Subcutaneous adipose tissue (tissue), 4 donors: ENCODE measurements around the gene ADGRG3. TPM values are rescaled to one million over a fixed set of nuclear protein-coding genes. Genes with fewer than 3 reads are reported as not detected.

Experiments used
- total RNA-seq, 4 donors: library from RNA; depleted of rRNA; stranded (reverse); fragments of >200 nt; gene quantifications; one replicate each; pipeline ENCODE4 v1.1.0, GENCODE V29; 2016
- TF ChIP-seq, protein P1 (sequence below): fragments of 450-650 bp; IDR thresholded peaks from one replicate; pipeline ENCODE4 v1.5.1; 2016; ENCODE audit warnings: low read depth, mild to moderate bottlenecking, control low read depth, antibody characterized with exemption, moderate library complexity

The ADGRG3 gene
- total RNA-seq, 4 donors from 2014 or later = 0.44 to 4.0 (median 2.1) TPM; not detected in 1

DNA sequence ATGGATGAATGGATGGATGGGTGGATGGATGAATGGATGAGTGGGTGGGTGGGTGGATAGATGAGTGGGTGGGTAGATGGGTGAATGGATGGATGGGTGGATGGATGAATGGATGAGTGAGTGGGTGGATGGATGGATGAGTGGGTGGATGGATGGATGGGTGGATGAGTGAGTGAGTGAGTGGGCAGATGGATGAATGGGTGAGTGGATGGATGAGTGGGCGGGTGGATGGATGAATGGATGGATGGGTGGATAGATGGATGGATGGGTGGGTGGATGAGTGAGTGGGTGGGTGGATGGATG lies 61.0 kb downstream of the ADGRG3 start:
- TF ChIP-seq, protein P1, sequence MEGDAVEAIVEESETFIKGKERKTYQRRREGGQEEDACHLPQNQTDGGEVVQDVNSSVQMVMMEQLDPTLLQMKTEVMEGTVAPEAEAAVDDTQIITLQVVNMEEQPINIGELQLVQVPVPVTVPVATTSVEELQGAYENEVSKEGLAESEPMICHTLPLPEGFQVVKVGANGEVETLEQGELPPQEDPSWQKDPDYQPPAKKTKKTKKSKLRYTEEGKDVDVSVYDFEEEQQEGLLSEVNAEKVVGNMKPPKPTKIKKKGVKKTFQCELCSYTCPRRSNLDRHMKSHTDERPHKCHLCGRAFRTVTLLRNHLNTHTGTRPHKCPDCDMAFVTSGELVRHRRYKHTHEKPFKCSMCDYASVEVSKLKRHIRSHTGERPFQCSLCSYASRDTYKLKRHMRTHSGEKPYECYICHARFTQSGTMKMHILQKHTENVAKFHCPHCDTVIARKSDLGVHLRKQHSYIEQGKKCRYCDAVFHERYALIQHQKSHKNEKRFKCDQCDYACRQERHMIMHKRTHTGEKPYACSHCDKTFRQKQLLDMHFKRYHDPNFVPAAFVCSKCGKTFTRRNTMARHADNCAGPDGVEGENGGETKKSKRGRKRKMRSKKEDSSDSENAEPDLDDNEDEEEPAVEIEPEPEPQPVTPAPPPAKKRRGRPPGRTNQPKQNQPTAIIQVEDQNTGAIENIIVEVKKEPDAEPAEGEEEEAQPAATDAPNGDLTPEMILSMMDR = no peak

DNA sequence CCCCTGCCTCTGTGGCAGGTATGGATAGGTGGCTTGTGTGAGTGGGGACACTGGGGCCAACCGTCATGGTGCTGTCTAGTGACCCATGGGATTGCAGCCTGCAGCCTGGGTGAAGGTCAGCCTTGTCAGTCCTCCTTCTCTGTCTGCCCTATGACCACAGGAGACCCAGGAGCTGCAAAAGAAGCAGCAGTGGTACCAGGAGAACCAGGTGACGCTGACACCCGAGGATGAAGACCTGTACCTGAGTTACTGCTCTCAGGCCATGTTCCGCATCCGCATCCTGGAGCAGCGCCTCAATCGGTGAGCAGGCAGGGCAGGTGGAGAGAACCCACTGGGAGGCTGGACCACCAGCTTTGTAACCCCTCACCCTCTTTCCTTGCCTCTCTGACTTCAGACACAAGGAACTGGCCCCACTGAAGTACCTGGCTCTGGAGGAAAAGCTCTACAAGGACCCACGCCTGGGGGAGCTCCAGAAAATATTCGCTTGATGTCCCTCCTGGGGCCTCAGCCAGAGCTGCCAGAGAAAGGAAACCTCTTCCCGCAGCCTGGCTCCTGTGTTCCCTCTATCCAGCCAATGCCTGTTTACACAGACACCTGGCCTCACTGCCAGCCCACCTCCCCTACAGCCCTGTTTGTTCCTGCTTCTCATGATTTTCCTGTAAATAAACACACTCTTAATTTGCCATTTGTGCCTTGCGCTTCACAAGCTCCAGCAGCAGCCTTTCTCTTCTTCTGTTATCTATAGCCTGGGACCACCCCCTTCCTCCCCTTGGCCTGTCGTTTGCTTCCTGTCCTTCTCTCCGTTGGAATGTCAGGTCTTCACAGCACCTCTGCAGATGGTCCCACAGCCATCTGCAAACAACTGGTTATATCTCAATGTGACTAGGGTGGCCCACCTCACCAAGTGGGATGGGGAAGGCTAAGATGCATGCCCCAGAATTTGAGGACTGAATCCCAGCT lies 62.9 kb downstream of the ADGRG3 start:
- TF ChIP-seq, protein P1 = no peak

DNA sequence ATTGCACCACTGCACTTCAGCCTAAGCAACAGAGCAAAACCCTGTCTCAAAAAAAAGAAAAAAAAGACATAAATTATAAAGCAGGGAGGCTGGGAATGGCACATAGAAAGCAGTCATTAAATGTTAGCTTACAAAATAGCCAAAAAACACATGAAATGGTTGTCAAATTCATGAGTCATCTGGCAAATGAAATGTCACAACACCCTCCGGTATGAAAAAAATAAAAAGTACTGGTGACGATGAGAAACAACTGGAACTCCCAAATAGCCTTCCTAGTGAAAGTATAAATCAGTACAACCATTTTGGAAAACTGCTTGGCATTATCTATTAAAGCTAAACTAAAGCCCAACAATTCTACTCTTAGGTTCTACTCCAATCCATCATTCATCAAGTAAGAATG lies 63.9 kb downstream of the ADGRG3 start:
- TF ChIP-seq, protein P1 = no peak

DNA sequence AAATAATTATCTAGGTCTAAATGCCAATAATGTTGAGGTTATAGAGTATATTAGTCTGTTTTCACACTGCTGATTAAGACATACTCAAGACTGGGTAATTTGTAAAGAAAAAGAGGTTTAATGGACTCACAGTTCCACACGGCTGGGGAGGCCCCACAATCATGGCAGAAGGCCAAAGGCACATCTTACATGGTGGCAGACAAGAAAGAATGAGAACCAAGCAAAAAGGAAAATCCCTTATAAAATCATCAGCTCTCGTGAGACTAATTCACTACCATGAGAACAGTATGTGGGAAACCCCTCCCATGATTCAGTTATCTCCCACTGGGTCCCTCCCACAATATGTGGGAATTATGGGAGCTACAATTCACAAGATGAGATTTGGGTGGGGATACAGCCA lies 64.6 kb downstream of the ADGRG3 start:
- TF ChIP-seq, protein P1 = no peak

DNA sequence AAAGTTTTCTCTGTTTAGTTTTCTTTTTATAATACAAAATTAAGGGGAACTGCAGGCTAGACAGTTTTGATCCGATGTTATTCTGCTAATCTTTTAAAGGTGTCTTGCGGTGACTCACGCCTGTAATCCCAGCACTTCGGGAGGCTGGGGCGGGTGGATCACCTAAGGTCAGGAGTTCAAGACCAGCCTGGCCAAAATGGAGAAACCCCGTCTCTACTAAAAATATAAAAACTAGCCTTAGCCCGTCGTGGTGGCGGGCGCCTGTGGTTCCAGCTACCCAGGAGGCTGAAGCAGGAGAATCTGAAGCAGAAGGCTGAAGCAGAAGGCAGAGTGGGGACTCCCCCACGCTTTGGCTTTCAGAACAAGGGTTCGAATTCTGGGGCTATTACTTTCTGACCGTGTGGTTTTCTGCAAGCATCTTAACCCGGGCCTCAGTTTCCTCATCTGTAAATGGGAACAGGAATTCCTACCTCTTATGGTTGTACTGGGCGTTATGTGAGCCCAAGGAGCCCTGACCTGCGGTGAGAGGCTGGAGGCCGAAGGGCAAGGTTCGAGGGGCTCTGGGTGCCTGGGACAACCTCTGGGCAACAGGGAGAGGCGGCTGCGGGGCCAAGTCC lies 66.3 kb downstream of the ADGRG3 start:
- TF ChIP-seq, protein P1 = no peak

DNA sequence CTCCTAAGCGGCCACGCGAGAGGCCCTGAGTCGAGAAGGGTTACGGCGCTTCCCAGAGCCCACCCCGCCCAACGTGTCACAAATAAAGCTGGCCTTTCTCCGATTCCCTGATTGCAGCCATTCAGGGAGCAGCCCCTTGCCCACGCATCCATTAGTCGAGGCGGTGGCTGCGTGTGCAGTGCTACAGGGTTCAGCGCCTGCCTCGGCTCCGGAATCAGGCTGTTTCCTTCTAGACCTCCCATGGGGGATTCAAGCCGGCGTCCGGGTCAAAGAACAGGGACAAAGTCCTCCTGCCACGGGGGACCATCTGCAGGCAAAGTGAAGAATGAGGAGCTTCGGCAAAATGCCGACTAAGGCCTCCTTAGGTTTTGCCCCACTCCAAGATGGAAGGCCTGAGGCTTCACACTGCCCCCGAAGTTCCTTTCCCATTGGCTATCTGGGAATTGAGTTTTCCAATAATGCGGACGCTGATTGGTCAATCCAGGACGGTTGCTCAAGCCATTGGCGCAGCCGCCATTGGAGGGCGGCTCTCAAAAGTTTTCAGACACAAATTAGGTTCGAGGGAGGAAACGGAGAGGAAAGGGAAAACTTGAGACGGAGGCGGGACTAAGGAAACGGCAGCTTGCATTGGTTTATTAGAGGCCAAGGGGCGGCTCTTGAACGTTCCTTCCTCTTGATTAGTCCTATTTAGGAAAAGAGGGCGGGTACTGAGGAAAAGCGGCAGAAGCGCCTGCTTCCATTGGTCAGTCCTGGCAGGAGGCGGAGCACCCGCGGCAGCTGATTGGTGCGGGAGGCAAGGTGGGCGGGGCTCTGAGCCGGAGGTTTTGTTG lies 67.0 kb downstream of the ADGRG3 start:
- TF ChIP-seq, protein P1 = no peak
